Trophoblast cell (in vitro differentiated cells and primary cell): ENCODE data around the gene H3-3A. TPM values are rescaled to one million over a fixed set of nuclear protein-coding genes. Genes with fewer than 3 reads are reported as not detected.
A peak's percentile ranks its signal among the peaks of the same experiment; 100 is the strongest.

ENCODE experiments used
- DNase-seq, 2 donors: peaks; one replicate each; pipeline ENCODE4 v3.0.0-alpha.2; 2016
- H2AFZ ChIP-seq: 2 replicates; pipeline ENCODE4 v1.6.1; 2013; ENCODE audit warnings: low read length, moderate library complexity, mild to moderate bottlenecking; ENCODE audit not compliant: insufficient read depth, poor library complexity
- H2AK5ac ChIP-seq: 2 replicates; pipeline ENCODE4 v1.6.1; 2013; ENCODE audit warnings: mild to moderate bottlenecking, low read length
- H2BK120ac ChIP-seq: 2 replicates; pipeline ENCODE4 v1.6.1; 2013; ENCODE audit warnings: low read length, mild to moderate bottlenecking, moderate library complexity; ENCODE audit not compliant: insufficient read depth, poor library complexity
- H2BK12ac ChIP-seq: 2 replicates; pipeline ENCODE4 v1.6.1; 2013; ENCODE audit warnings: mild to moderate bottlenecking, low read length, moderate library complexity
- H2BK5ac ChIP-seq: 2 replicates; pipeline ENCODE4 v1.6.1; 2013; ENCODE audit warnings: low read length, low read depth, moderate library complexity, mild to moderate bottlenecking; ENCODE audit not compliant: poor library complexity
- H3K14ac ChIP-seq: 2 replicates; pipeline ENCODE4 v1.6.1; 2013; ENCODE audit warnings: mild to moderate bottlenecking, low read length
- H3K18ac ChIP-seq: 2 replicates; pipeline ENCODE4 v1.6.1; 2013; ENCODE audit warnings: mild to moderate bottlenecking, low read length
- H3K23ac ChIP-seq: 2 replicates; pipeline ENCODE4 v1.6.1; 2013; ENCODE audit warnings: low read length
- H3K27ac ChIP-seq: 2 replicates; pipeline ENCODE4 v1.5.1; 2013; ENCODE audit warnings: low read depth, mild to moderate bottlenecking, inconsistent platforms, low read length, moderate library complexity
- H3K27me3 ChIP-seq: 2 replicates; pipeline ENCODE4 v1.6.1; 2013; ENCODE audit warnings: inconsistent platforms, mild to moderate bottlenecking, low read length, moderate library complexity; ENCODE audit not compliant: insufficient read depth
- H3K36me3 ChIP-seq, 2 experiments: 1 replicate in 1 of 2; 2 replicates in 1 of 2; pipeline ENCODE4 v1.6.1; 2013; ENCODE audit warnings: low read length in 2 of 2, mild to moderate bottlenecking in 2 of 2, moderate library complexity in 1 of 2; ENCODE audit not compliant: insufficient read depth in 2 of 2, control insufficient read depth in 1 of 2
- H3K4ac ChIP-seq: 2 replicates; pipeline ENCODE4 v1.6.1; 2013; ENCODE audit warnings: low read depth, mild to moderate bottlenecking, low read length, moderate library complexity
- H3K4me1 ChIP-seq, 2 experiments: 1 replicate in 1 of 2; 2 replicates in 1 of 2; pipeline ENCODE4 v1.6.1; 2013; ENCODE audit warnings: low read length in 2 of 2, mild to moderate bottlenecking in 2 of 2, moderate library complexity in 1 of 2; ENCODE audit not compliant: insufficient read depth in 2 of 2, control insufficient read depth in 1 of 2
- H3K4me2 ChIP-seq: 2 replicates; pipeline ENCODE4 v1.6.1; 2013; ENCODE audit warnings: inconsistent platforms, mild to moderate bottlenecking, low read length, moderate library complexity
- H3K4me3 ChIP-seq: 2 replicates; pipeline ENCODE4 v1.5.1; 2013; ENCODE audit warnings: mild to moderate bottlenecking, low read depth, low read length, inconsistent platforms
- H3K79me1 ChIP-seq: one replicate; pipeline ENCODE4 v1.6.1; 2013; ENCODE audit warnings: low read length
- H3K79me2 ChIP-seq: 2 replicates; pipeline ENCODE4 v1.6.1; 2013; ENCODE audit warnings: low read length, mild to moderate bottlenecking; ENCODE audit not compliant: control insufficient read depth, insufficient read depth, poor library complexity
- H3K9ac ChIP-seq: 2 replicates; pipeline ENCODE4 v1.6.1; 2013; ENCODE audit warnings: mild to moderate bottlenecking, low read length
- H3K9me3 ChIP-seq: 2 replicates; pipeline ENCODE4 v1.6.1; 2013; ENCODE audit warnings: low read depth, mild to moderate bottlenecking, control low read depth, inconsistent platforms, low read length; ENCODE audit not compliant: insufficient read depth
- H4K12ac ChIP-seq: 2 replicates; pipeline ENCODE4 v1.6.1; 2013; ENCODE audit warnings: low read depth, mild to moderate bottlenecking, low read length, moderate library complexity
- H4K8ac ChIP-seq: 2 replicates; pipeline ENCODE4 v1.6.1; 2013; ENCODE audit warnings: low read depth, mild to moderate bottlenecking, low read length, moderate library complexity
- H4K91ac ChIP-seq: one replicate; pipeline ENCODE4 v1.6.1; 2013; ENCODE audit warnings: low read depth, mild to moderate bottlenecking, low read length, moderate library complexity
- WGBS: extraction: QIAGEN DNeasy Blood & Tissue Kit; methylation state at CpG from one replicate; pipeline ENCODE4 v1.1.7; 2013; ENCODE audit warnings: missing lambda C conversion rate; ENCODE audit not compliant: insufficient read length, insufficient coverage; ENCODE audit errors: extremely low coverage; 5-methylcytosine and 5-hydroxymethylcytosine counted together
- polyA plus RNA-seq: library from polyadenylated mRNA; stranded (reverse); fragments of 200-250 nt; gene quantifications from 2 replicates; pipeline ENCODE4 v1.2.3, GENCODE V29; 2013

Gene H3-3A
- polyA plus RNA-seq: 1,042 and 1,059 TPM in 2 replicates

GRCh38 chr1:226062558-226063223 is at the start of gene H3-3A:
H3-3A (plus strand) TSS chr1:226062716; CDS start chr1:226064352, 1,636 bp downstream.
- Histone ChIP-seq H3K9me3 (no peaks in the 10 kb centered on the region), H3K36me3 (peaks cover 8% of the 10 kb centered on the region in 2 experiments), H3K4me2 (peak within 1 kb of the TSS; percentile 65), H4K12ac (peak within 1 kb of the TSS; percentile 100), H3K4ac (peak within 1 kb of the TSS; percentile 98), H2AK5ac (peak within 1 kb of the TSS; percentile 100), H3K27ac (peak within 1 kb of the TSS; percentile 100), H3K79me2 (peaks cover 20% of the 10 kb centered on the region), H3K4me1 (peaks cover 0 to 4% of the 10 kb centered on the region in 2 experiments), H3K27me3 (no peaks in the 10 kb centered on the region), H2BK120ac (peak within 1 kb of the TSS; percentile 98), H3K4me3 (peak within 1 kb of the TSS; percentile 96), H3K18ac (peak within 1 kb of the TSS; percentile 100), H3K23ac (no peak within 1 kb of the TSS), H4K91ac (peak within 1 kb of the TSS; percentile 93), H4K8ac (peak within 1 kb of the TSS; percentile 98), H3K9ac (peak within 1 kb of the TSS; percentile 100), H2AFZ (peak within 1 kb of the TSS; percentile 95), H2BK5ac (peak within 1 kb of the TSS; percentile 100), H3K14ac (peak within 1 kb of the TSS; percentile 100), H2BK12ac (peak within 1 kb of the TSS; percentile 49), H3K79me1 (peaks cover 17% of the 10 kb centered on the region)
- peak; percentile 95 to 96 for DNase-seq
- no CpG with 5 or more reads among the region's 78 CpGs for WGBS

DNA sequence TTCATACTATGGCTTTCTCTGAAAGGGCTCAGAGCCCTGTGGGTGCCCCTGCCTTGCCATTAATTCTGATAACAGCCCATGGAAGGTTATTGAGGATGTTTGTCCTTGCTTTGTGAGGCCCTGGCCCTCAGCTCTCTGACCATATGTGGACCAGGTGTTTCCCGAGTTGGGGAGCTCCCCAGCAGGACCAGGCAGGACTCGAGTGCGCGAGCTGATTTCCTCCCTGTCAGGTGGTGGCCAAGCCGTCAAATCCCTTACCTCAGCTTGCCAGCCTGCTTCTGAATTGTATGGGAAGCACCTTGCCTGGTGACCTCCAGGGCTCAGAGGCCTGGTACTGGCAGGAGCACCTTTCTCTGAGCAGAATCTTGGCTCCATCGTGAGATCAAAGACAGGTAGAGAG is 45.4 kb upstream of the H3-3A start:
- no peak overlapping the region for H4K12ac ChIP-seq
- no peak overlapping the region for H3K4ac ChIP-seq
- H3K18ac ChIP-seq: no peak overlapping the region
- no peak overlapping the region for H3K27ac ChIP-seq
- no CpG with 5 or more reads among the region's 6 CpGs for WGBS
- H3K9ac ChIP-seq: no peak overlapping the region
- no peak overlapping the region for H3K4me3 ChIP-seq
- no peak overlapping the region for H3K14ac ChIP-seq
- no peak overlapping the region for H4K91ac ChIP-seq
- no peak overlapping the region for H2AFZ ChIP-seq
- H2BK5ac ChIP-seq: no peak overlapping the region
- no peak overlapping the region for H3K4me2 ChIP-seq
- H3K23ac ChIP-seq: no peak overlapping the region
- no peaks in the 10 kb centered on the region for H3K4me1 ChIP-seq
- H3K27me3 ChIP-seq: no peaks in the 10 kb centered on the region
- H4K8ac ChIP-seq: no peak overlapping the region
- H2BK12ac ChIP-seq: no peak overlapping the region
- no peaks in the 10 kb centered on the region for H3K79me1 ChIP-seq
- H3K79me2 ChIP-seq: no peaks in the 10 kb centered on the region
- H3K9me3 ChIP-seq: peaks cover 2% of the 10 kb centered on the region
- no peaks in the 10 kb centered on the region for H3K36me3 ChIP-seq
- DNase-seq: no peak
- no peak overlapping the region for H2BK120ac ChIP-seq
- H2AK5ac ChIP-seq: no peak overlapping the region

GRCh38 chr1:226019572-226019971 is 42.9 kb upstream of the H3-3A start:
- no CpG with 5 or more reads among the region's 1 CpG for WGBS

GRCh38 chr1:226021401-226021800 is 41.1 kb upstream of the H3-3A start:
- Histone ChIP-seq H2BK5ac (no peak overlapping the region), H3K18ac (no peak overlapping the region), H3K36me3 (no peaks in the 10 kb centered on the region), H3K4me2 (no peak overlapping the region), H2BK120ac (no peak overlapping the region), H3K9me3 (peaks cover 2% of the 10 kb centered on the region), H3K23ac (no peak overlapping the region), H3K9ac (no peak overlapping the region), H3K4ac (no peak overlapping the region), H2AFZ (no peak overlapping the region), H4K12ac (no peak overlapping the region), H3K27me3 (no peaks in the 10 kb centered on the region), H3K27ac (no peak overlapping the region), H2AK5ac (no peak overlapping the region), H3K4me3 (no peak overlapping the region), H4K8ac (no peak overlapping the region), H3K79me2 (no peaks in the 10 kb centered on the region), H4K91ac (no peak overlapping the region), H3K14ac (no peak overlapping the region), H2BK12ac (no peak overlapping the region), H3K79me1 (no peaks in the 10 kb centered on the region), H3K4me1 (no peaks in the 10 kb centered on the region)
- no peak for DNase-seq
- no CpG with 5 or more reads among the region's 3 CpGs for WGBS

More at GRCh38 chr1:226019572-226019971, 42.9 kb upstream of the H3-3A start:
- H3K18ac ChIP-seq: no peak overlapping the region
- H3K4me3 ChIP-seq: no peak overlapping the region
- H3K27me3 ChIP-seq: no peaks in the 10 kb centered on the region
- no peak overlapping the region for H3K14ac ChIP-seq
- peaks cover 2% of the 10 kb centered on the region for H3K9me3 ChIP-seq
- H3K79me2 ChIP-seq: no peaks in the 10 kb centered on the region
- H3K27ac ChIP-seq: no peak overlapping the region
- H2AFZ ChIP-seq: no peak overlapping the region
- no peaks in the 10 kb centered on the region for H3K4me1 ChIP-seq
- no peaks in the 10 kb centered on the region for H3K36me3 ChIP-seq
- H4K12ac ChIP-seq: no peak overlapping the region
- H3K79me1 ChIP-seq: no peaks in the 10 kb centered on the region
- no peak overlapping the region for H4K91ac ChIP-seq
- H2BK120ac ChIP-seq: no peak overlapping the region
- no peak for DNase-seq
- no peak overlapping the region for H3K9ac ChIP-seq
- no peak overlapping the region for H3K4me2 ChIP-seq
- no peak overlapping the region for H3K23ac ChIP-seq
- H2BK5ac ChIP-seq: no peak overlapping the region
- no peak overlapping the region for H4K8ac ChIP-seq
- H2BK12ac ChIP-seq: no peak overlapping the region
- H2AK5ac ChIP-seq: no peak overlapping the region
- no peak overlapping the region for H3K4ac ChIP-seq
